Neuron (in vitro differentiated cells): Measurements from ENCODE around the gene MTCH1.

Experiments used
- H2AFZ ChIP-seq: one replicate; pipeline ENCODE4 v1.6.1; 2013; ENCODE audit warnings: low read depth, mild to moderate bottlenecking, inconsistent platforms, low read length, moderate library complexity
- H3K27me3 ChIP-seq: one replicate; pipeline ENCODE4 v1.6.1; 2013; ENCODE audit warnings: low read length; ENCODE audit not compliant: insufficient read depth
- H3K36me3 ChIP-seq: one replicate; pipeline ENCODE4 v1.6.1; 2013; ENCODE audit warnings: low read length; ENCODE audit not compliant: insufficient read depth
- H3K4me1 ChIP-seq: one replicate; pipeline ENCODE4 v1.6.1; 2013; ENCODE audit warnings: low read length; ENCODE audit not compliant: insufficient read depth
- H3K4me3 ChIP-seq: 2 replicates; pipeline ENCODE4 v1.5.1; 2013; ENCODE audit warnings: mild to moderate bottlenecking, low read length, moderate library complexity
- H3K9me3 ChIP-seq: one replicate; pipeline ENCODE4 v1.6.1; 2013; ENCODE audit warnings: low read length

The MTCH1 gene

GRCh38 chr6:36937896-36938295 is 48.1 kb downstream of the MTCH1 start:
- no peaks in the 10 kb centered on the region for H3K27me3 ChIP-seq
- H2AFZ ChIP-seq: no peak overlapping the region
- H3K4me1 ChIP-seq: no peaks in the 10 kb centered on the region
- no peak overlapping the region for H3K4me3 ChIP-seq
- H3K36me3 ChIP-seq: no peaks in the 10 kb centered on the region
- no peaks in the 10 kb centered on the region for H3K9me3 ChIP-seq

GRCh38 chr6:36936824-36937223 is 49.2 kb downstream of the MTCH1 start:
- H3K4me3 ChIP-seq: no peak overlapping the region
- no peaks in the 10 kb centered on the region for H3K36me3 ChIP-seq

GRCh38 chr6:36934901-36935300 is 51.1 kb downstream of the MTCH1 start:
- H3K27me3 ChIP-seq: no peaks in the 10 kb centered on the region
- H3K4me1 ChIP-seq: no peaks in the 10 kb centered on the region
- H3K4me3 ChIP-seq: no peak overlapping the region
- no peak overlapping the region for H2AFZ ChIP-seq
- no peaks in the 10 kb centered on the region for H3K9me3 ChIP-seq
- no peaks in the 10 kb centered on the region for H3K36me3 ChIP-seq

More at GRCh38 chr6:36936824-36937223, 49.2 kb downstream of the MTCH1 start:
- no peak overlapping the region for H2AFZ ChIP-seq
- no peaks in the 10 kb centered on the region for H3K27me3 ChIP-seq
- no peaks in the 10 kb centered on the region for H3K9me3 ChIP-seq
- H3K4me1 ChIP-seq: no peaks in the 10 kb centered on the region

- H3K9me3 ChIP-seq: no peaks in the 10 kb centered on the region
- no peaks in the 10 kb centered on the region for H3K36me3 ChIP-seq
- no peak overlapping the region for H2AFZ ChIP-seq
- no peak overlapping the region for H3K4me3 ChIP-seq
- peaks cover 3% of the 10 kb centered on the region for H3K4me1 ChIP-seq
- H3K27me3 ChIP-seq: no peaks in the 10 kb centered on the region
Observed at GRCh38 chr6:36933519-36933918, 52.5 kb downstream of the MTCH1 start.

- H2AFZ ChIP-seq: no peak overlapping the region
- no peaks in the 10 kb centered on the region for H3K27me3 ChIP-seq
- H3K36me3 ChIP-seq: no peaks in the 10 kb centered on the region
- no peaks in the 10 kb centered on the region for H3K9me3 ChIP-seq
- H3K4me1 ChIP-seq: peaks cover 3% of the 10 kb centered on the region
- no peak overlapping the region for H3K4me3 ChIP-seq
Observed at GRCh38 chr6:36933102-36933501, 52.9 kb downstream of the MTCH1 start.

- peaks cover 3% of the 10 kb centered on the region for H3K4me1 ChIP-seq
- H3K36me3 ChIP-seq: no peaks in the 10 kb centered on the region
- no peak overlapping the region for H2AFZ ChIP-seq
- no peak overlapping the region for H3K4me3 ChIP-seq
- no peaks in the 10 kb centered on the region for H3K9me3 ChIP-seq
- no peaks in the 10 kb centered on the region for H3K27me3 ChIP-seq
Observed at GRCh38 chr6:36930483-36930882, 55.5 kb downstream of the MTCH1 start.

GRCh38 chr6:36929607-36930006 is 56.4 kb downstream of the MTCH1 start:
- Histone ChIP-seq H3K4me1 (peaks cover 3% of the 10 kb centered on the region), H3K4me3 (no peak overlapping the region), H3K9me3 (no peaks in the 10 kb centered on the region), H3K27me3 (no peaks in the 10 kb centered on the region), H2AFZ (no peak overlapping the region), H3K36me3 (peaks cover 5% of the 10 kb centered on the region)

- H3K36me3 ChIP-seq: peaks cover 8% of the 10 kb centered on the region
- H2AFZ ChIP-seq: no peak overlapping the region
- H3K27me3 ChIP-seq: no peaks in the 10 kb centered on the region
- H3K9me3 ChIP-seq: no peaks in the 10 kb centered on the region
- H3K4me1 ChIP-seq: peaks cover 3% of the 10 kb centered on the region
- no peak overlapping the region for H3K4me3 ChIP-seq
Observed at GRCh38 chr6:36929152-36929551, 56.8 kb downstream of the MTCH1 start.

GRCh38 chr6:36928547-36928918 is 57.5 kb downstream of the MTCH1 start:
- Histone ChIP-seq H3K9me3 (no peaks in the 10 kb centered on the region), H3K4me3 (no peak overlapping the region), H3K4me1 (peaks cover 3% of the 10 kb centered on the region), H3K36me3 (peaks cover 14% of the 10 kb centered on the region), H3K27me3 (no peaks in the 10 kb centered on the region), H2AFZ (no peak overlapping the region)

GRCh38 chr6:36927691-36928546 is 58.1 kb downstream of the MTCH1 start:
- Histone ChIP-seq H3K9me3 (no peaks in the 10 kb centered on the region), H3K4me1 (peaks cover 3% of the 10 kb centered on the region), H2AFZ (no peak overlapping the region), H3K36me3 (peaks cover 17% of the 10 kb centered on the region), H3K27me3 (no peaks in the 10 kb centered on the region), H3K4me3 (no peak overlapping the region)

GRCh38 chr6:36926708-36927513 is 59.1 kb downstream of the MTCH1 start:
- Histone ChIP-seq H3K4me1 (peaks cover 3% of the 10 kb centered on the region), H3K27me3 (no peaks in the 10 kb centered on the region), H3K36me3 (peaks cover 17% of the 10 kb centered on the region), H3K4me3 (no peak overlapping the region), H3K9me3 (no peaks in the 10 kb centered on the region), H2AFZ (no peak overlapping the region)

GRCh38 chr6:36925809-36926208 is 60.2 kb downstream of the MTCH1 start:
- no peak overlapping the region for H2AFZ ChIP-seq
- no peaks in the 10 kb centered on the region for H3K27me3 ChIP-seq
- no peaks in the 10 kb centered on the region for H3K9me3 ChIP-seq
- peaks cover 3% of the 10 kb centered on the region for H3K4me1 ChIP-seq
- H3K36me3 ChIP-seq: peaks cover 21% of the 10 kb centered on the region
- no peak overlapping the region for H3K4me3 ChIP-seq

- Histone ChIP-seq H3K4me1 (peaks cover 3% of the 10 kb centered on the region), H3K4me3 (no peak overlapping the region), H3K27me3 (no peaks in the 10 kb centered on the region), H3K36me3 (peaks cover 25% of the 10 kb centered on the region), H3K9me3 (no peaks in the 10 kb centered on the region), H2AFZ (no peak overlapping the region)
Observed at GRCh38 chr6:36924778-36925374, 61.1 kb downstream of the MTCH1 start.
